ENCODE data around the gene OOSP3. TPM values are rescaled to one million over a fixed set of nuclear protein-coding genes. Genes with fewer than 3 reads are reported as not detected.

OOSP3 gene
- total RNA-seq, 1 donor from 2014 or later, result not detected

DNA sequence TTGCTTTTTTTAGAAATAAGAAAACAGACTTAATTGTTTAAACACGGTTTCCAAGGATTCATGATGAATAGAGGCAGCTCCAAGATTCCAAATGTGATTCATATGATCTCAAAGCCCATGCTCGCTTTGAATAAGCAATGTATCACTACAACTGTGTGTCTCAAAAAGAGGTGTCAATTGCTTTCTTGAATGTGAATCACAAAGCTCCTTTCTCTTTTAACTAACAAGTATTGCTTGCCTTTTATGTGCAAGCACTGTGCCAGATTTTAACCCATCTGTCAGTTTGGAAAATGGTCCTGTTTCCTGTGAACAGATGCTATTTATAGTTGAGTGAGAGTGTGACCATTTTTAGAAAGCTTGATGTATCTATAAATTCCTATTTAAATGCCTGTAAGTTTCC, 66.1 kb downstream of the OOSP3 start:
- TF ChIP-seq, protein P1, sequence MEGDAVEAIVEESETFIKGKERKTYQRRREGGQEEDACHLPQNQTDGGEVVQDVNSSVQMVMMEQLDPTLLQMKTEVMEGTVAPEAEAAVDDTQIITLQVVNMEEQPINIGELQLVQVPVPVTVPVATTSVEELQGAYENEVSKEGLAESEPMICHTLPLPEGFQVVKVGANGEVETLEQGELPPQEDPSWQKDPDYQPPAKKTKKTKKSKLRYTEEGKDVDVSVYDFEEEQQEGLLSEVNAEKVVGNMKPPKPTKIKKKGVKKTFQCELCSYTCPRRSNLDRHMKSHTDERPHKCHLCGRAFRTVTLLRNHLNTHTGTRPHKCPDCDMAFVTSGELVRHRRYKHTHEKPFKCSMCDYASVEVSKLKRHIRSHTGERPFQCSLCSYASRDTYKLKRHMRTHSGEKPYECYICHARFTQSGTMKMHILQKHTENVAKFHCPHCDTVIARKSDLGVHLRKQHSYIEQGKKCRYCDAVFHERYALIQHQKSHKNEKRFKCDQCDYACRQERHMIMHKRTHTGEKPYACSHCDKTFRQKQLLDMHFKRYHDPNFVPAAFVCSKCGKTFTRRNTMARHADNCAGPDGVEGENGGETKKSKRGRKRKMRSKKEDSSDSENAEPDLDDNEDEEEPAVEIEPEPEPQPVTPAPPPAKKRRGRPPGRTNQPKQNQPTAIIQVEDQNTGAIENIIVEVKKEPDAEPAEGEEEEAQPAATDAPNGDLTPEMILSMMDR (IDR thresholded peaks at IDR 0.05), result no peak
- Histone ChIP-seq H3K4me3 (no peak overlapping the region), H3K9me3 (no peaks in the 10 kb centered on the region), H3K27me3 (no peaks in the 10 kb centered on the region), H3K4me1 (no peaks in the 10 kb centered on the region), H3K36me3 (no peaks in the 10 kb centered on the region), H3K27ac (no peak overlapping the region)
- intact Hi-C loops (cut with DNase I), result no loop called here
- DNase-seq (ENCODE audit: low spot score in 2 of 2), result no peak

Other genes with a start within 250 kb of the OOSP3 start
- gene PATL1, start 209.7 kb upstream of the OOSP3 start, total RNA-seq, result 6.8 TPM
- gene OR10V1, start 164.9 kb upstream of the OOSP3 start, total RNA-seq, result not detected
- 18.0 TPM for gene STX3, start 123.4 kb upstream of the OOSP3 start, total RNA-seq
- 63.0 TPM for gene MRPL16, start 68.0 kb upstream of the OOSP3 start, total RNA-seq
- 2.6 TPM for gene CBLIF, start 33.3 kb upstream of the OOSP3 start, total RNA-seq
- gene TCN1, start 12.3 kb upstream of the OOSP3 start, total RNA-seq, result not detected
- not detected for gene OOSP1, start 59.6 kb downstream of the OOSP3 start, total RNA-seq
- gene OOSP4A, start 85.3 kb downstream of the OOSP3 start, total RNA-seq, result not detected
- not detected for gene OOSP4B, start 138.4 kb downstream of the OOSP3 start, total RNA-seq
- not detected for gene OOSP2, start 161.6 kb downstream of the OOSP3 start, total RNA-seq
- not detected for gene MS4A3, start 177.9 kb downstream of the OOSP3 start, total RNA-seq
- not detected for gene MS4A2, start 209.9 kb downstream of the OOSP3 start, total RNA-seq

Data from ascending aorta (tissue), 2 donors.